Retinal pigment epithelial cell (primary cell): ENCODE data around the gene VRK1.
A peak's percentile ranks its signal among the peaks of the same experiment; 100 is the strongest.

ENCODE experiments used
- DNase-seq: peaks from one replicate; pipeline ENCODE4 v3.0.0-alpha.2; 2010; ENCODE audit warnings: low read depth
- H3K4me3 ChIP-seq: 2 replicates; pipeline ENCODE4 v1.5.1; 2011; ENCODE audit warnings: mild to moderate bottlenecking, low read length, control low read depth, moderate library complexity
- CTCF ChIP-seq: conservative IDR thresholded peaks from 2 replicates; pipeline ENCODE4 v1.5.1; 2011; ENCODE audit warnings: low read depth, low read length, control low read depth, inconsistent platforms

The VRK1 gene

GRCh38 chr14:96851694-96852381 is 54.7 kb downstream of the VRK1 start:
- no peak overlapping the region for H3K4me3 ChIP-seq
- no peak for TF ChIP-seq CTCF
- no peak for DNase-seq

GRCh38 chr14:96852823-96853422 is 55.7 kb downstream of the VRK1 start:
- peak; percentile 74 for TF ChIP-seq CTCF
- no peak overlapping the region for H3K4me3 ChIP-seq
- peak; percentile 9 for DNase-seq

DNA sequence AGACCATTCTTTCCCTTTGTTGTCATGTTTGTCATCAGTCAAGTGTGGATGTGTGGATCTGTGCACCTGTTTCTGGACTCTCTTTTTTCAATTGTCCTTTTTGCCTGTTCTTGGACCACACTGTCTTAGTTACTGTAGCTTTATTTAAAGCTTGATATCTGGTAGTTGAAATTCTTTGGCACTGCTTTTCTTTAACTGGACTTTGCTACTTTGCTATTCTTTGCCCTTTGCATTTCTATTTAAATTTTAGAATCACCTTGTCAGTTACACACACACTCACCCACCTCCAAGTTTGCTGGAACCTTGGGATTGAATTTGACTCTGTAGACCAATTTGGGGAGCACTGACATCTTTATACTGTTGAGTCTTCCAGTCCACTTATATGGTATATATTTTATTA is 61.5 kb downstream of the VRK1 start:
- TF ChIP-seq CTCF: no peak
- H3K4me3 ChIP-seq: no peak overlapping the region
- no peak for DNase-seq

- TF ChIP-seq CTCF: no peak
- no peak for DNase-seq
- no peak overlapping the region for H3K4me3 ChIP-seq
Measured at GRCh38 chr14:96861568-96862310, 64.6 kb downstream of the VRK1 start.

DNA sequence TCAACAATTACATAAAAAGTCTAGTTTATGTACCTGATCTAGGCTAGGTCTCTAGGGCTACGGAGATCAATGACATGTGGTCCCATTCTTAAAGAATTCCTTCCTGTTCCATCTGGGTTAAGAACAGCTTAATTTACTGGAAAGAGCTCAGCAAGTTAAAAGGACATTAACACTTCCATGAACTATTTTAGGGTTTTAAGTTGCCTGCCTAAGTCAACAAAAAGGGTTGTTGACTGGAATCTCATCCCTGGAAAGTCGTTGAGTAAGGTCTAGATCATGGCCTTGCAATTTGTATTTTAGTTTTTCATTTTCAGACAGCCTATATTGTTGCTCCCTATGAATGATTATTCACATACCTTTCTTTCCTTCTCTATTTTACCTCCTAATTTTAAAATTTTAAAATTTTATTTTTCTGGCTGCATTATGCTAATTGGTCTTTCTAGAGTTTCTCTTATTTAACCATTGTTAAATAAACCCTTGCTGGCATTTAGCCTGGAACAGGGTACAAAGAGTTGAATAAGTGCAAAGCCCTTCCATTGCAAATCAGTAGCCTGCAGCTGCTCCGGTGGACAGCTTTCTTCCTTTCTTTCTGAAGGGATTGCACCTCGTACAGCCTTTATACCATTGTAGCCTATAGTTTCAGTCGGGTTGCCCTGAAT is 66.3 kb downstream of the VRK1 start:
- no peak overlapping the region for H3K4me3 ChIP-seq
- DNase-seq: no peak
- no peak for TF ChIP-seq CTCF

GRCh38 chr14:96863986-96864330 is 66.8 kb downstream of the VRK1 start:
- no peak for TF ChIP-seq CTCF
- no peak for DNase-seq
- H3K4me3 ChIP-seq: no peak overlapping the region

DNA sequence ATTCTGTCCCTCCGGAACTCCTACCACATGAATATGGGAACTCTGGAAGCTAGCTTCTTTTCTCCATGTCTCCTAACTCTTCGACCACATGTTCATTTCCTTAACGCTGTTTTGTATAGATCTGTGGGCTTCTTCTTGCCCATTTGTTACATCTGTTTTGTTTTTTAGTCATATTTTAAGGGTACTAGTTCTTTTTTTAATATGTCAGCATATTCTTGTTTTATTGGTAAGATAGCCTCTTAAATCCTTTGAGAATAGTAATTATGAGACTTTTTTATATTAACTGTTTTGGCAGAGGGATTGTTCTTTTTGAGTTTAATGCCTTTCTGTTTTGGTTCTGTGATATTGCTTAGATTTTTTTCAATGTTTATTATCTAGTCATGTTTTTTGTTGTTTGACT is 70.5 kb downstream of the VRK1 start:
- DNase-seq: no peak
- no peak overlapping the region for H3K4me3 ChIP-seq
- TF ChIP-seq CTCF: no peak
